GM12864 (cell line): ENCODE data around the gene AFF2.

Experiments
- DNase-seq: peaks from one replicate; pipeline ENCODE4 v3.0.0-alpha.2; 2011; ENCODE audit warnings: low read depth
- H3K4me3 ChIP-seq: 2 replicates; pipeline ENCODE4 v1.5.1; 2011; ENCODE audit warnings: mild to moderate bottlenecking, low read depth, low read length, control low read depth
- CTCF ChIP-seq: IDR thresholded peaks from 2 replicates; pipeline ENCODE4 v1.5.1; 2011; ENCODE audit warnings: low read depth, mild to moderate bottlenecking, moderate library complexity, low read length, control low read depth, inconsistent platforms; ENCODE audit errors: missing control alignments

Gene AFF2

DNA sequence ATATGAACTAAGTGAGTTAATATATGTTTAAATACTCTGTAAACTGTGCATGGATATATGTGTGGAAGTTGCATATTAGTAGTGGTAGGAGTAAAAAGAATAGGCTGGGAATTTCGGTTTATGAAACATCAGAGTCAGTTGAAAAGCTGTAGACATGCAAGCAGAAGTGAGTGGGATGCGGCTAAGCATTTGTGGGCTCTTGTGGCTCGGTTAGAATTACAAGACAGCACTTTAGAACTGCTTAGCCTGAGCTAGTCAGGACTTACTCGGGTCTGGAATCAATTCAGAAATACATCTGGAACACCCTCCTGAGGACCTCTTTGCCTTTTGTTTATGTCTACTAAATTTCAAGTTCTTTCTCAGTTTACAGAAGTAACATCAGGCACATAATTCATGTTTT, 93.6 kb downstream of the AFF2 start:
- DNase-seq, result no peak
- no peak for TF ChIP-seq CTCF

GRCh38 chrX:148599404-148599803, 99.0 kb downstream of the AFF2 start:
- TF ChIP-seq CTCF, result no peak
- no peak overlapping the region for H3K4me3 ChIP-seq
- no peak for DNase-seq

More for the DNA sequence above, 93.6 kb downstream of the AFF2 start:
- H3K4me3 ChIP-seq, result no peak overlapping the region

- no peak for DNase-seq
- TF ChIP-seq CTCF, result no peak
- no peak overlapping the region for H3K4me3 ChIP-seq
These were observed 99.7 kb downstream of the AFF2 start for GRCh38 chrX:148600131-148600530.

GRCh38 chrX:148600581-148600980, 100.2 kb downstream of the AFF2 start:
- TF ChIP-seq CTCF, result no peak
- no peak overlapping the region for H3K4me3 ChIP-seq
- no peak for DNase-seq

DNA sequence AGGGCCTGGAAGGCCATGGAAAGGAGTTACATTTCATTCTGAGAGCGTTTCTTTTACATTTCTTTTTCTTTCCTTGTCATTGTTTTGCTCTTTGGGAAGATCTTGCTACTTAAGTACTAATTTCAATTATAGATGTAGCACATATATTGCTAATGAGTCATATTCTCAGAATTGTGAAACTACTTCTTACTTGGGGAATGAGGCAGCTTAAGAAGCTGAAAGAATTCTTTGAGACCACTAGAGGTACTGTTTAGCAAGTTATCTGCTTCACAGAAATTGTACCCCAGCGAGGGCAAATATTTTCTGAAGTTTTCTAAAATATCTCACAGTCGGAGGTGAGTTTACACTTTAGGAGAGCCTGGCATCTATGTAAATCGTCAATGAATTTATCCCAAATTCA, 100.6 kb downstream of the AFF2 start:
- H3K4me3 ChIP-seq, result no peak overlapping the region
- DNase-seq, result no peak
- no peak for TF ChIP-seq CTCF

DNA sequence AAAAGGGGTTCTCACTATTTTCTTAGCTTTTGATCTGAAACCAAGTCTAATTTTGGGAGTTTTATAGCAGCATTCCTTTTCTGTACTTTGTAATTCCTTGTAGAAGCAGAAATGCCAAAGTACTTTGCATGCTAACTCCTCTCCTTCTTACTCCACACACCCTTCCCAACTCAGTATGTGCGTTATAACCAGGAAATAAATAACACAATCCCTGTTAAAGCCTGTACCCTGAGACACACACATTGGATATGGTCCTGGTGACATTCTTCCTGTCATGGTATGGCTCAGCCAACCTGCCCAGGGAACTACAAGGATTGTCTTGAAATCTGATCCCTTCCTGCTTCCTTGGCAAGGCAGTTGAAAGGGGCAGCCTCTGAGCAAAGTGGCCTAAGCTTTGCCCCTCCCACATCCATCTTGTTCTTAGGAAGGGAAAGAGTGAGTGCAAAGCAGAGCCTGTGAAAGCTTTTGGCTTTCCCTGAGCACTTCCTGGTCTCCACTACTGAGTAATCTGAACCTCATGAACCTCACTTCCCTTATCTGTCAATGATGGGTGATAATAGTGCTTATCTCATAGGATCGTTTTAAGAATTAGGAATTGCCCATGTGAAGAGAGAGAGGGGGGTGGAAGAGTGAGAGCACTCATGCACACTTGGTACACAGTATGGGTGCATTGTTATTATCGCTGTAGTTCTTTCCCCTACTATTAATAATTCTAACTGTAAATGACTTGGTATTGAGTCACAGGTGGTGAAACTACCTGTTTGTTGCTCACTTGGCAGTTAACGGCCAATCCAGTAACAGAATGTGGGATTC, 109.3 kb downstream of the AFF2 start:
- no peak for DNase-seq
- TF ChIP-seq CTCF, result no peak
- H3K4me3 ChIP-seq, result no peak overlapping the region; the same call in 1 of the 2 replicates

DNA sequence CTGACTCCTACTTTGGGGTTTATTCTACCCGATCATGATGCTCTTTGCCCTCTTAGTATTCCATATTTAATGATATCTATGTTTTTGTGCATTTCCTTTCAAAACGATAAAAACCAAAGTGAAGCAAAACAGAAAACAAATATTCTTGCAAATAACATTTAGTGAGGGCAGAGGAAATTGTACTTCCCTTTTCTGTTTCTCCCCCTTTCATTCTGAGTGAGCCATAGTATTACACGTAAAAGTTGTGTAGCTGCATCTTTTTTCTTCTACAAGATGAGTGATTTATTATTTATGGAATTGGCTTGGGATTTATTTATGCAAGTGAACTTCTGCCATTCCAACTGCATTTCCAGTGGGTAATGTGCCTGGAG, 109.9 kb downstream of the AFF2 start:
- H3K4me3 ChIP-seq, result no peak overlapping the region; the same call in 1 of the 2 replicates
- DNase-seq, result no peak

More for the DNA sequence above, 109.9 kb downstream of the AFF2 start:
- no peak for TF ChIP-seq CTCF
